HepG2 (cell line): ENCODE measurements around the gene AARS2. TPM values are rescaled to one million over a fixed set of nuclear protein-coding genes. Genes with fewer than 3 reads are reported as not detected.

Source experiments
- ATF6 ChIP-seq: sonication (generic); formaldehyde crosslinking; conservative IDR thresholded peaks from 2 replicates; pipeline ENCODE4 v1.4.0; 2020; ENCODE audit warnings: missing genetic modification reagents
- IRX3 ChIP-seq: sonication (generic); formaldehyde crosslinking; IDR thresholded peaks from 2 replicates; pipeline ENCODE4 v1.8.1; 2023; ENCODE audit warnings: mild to moderate bottlenecking, low read depth, missing genetic modification reagents, borderline replicate concordance
- MLXIP ChIP-seq: sonication (generic); formaldehyde crosslinking; IDR thresholded peaks from 2 replicates; pipeline ENCODE4 v1.9.0; 2021; ENCODE audit warnings: missing genetic modification reagents, borderline replicate concordance
- MYC ChIP-seq: sonication (generic); formaldehyde crosslinking; IDR thresholded peaks from 2 replicates; pipeline ENCODE4 v1.9.0; 2021; ENCODE audit warnings: missing genetic modification reagents, borderline replicate concordance
- POGK ChIP-seq: sonication (generic); formaldehyde crosslinking; conservative IDR thresholded peaks from 2 replicates; pipeline ENCODE4 v1.8.0; 2022; ENCODE audit warnings: mild to moderate bottlenecking, moderate library complexity, missing genetic modification reagents
- RELA ChIP-seq: sonication (generic); formaldehyde crosslinking; IDR thresholded peaks from 2 replicates; pipeline ENCODE4 v1.4.0; 2020; ENCODE audit warnings: missing genetic modification reagents
- SOX5 ChIP-seq: IDR thresholded peaks from 2 replicates; pipeline ENCODE4 v1.6.1; 2016; ENCODE audit warnings: borderline replicate concordance
- THAP11 ChIP-seq: IDR thresholded peaks from 2 replicates; pipeline ENCODE4 v1.6.1; 2016; ENCODE audit warnings: missing biosample characterization, missing genetic modification reagents
- ZKSCAN1 ChIP-seq: fragments of 150-350 bp; IDR thresholded peaks from 2 replicates; pipeline ENCODE4 v1.6.1; 2014; ENCODE audit warnings: low read length
- ZKSCAN5 ChIP-seq: sonication (generic); formaldehyde crosslinking; IDR thresholded peaks from 2 replicates; pipeline ENCODE4 v1.5.1; 2020; ENCODE audit warnings: mild to moderate bottlenecking, missing genetic modification reagents
- ZNF678 ChIP-seq: sonication (generic); formaldehyde crosslinking; IDR thresholded peaks from 2 replicates; pipeline ENCODE4 v1.4.0; 2020; ENCODE audit warnings: mild to moderate bottlenecking, missing genetic modification reagents
- ZNF788 ChIP-seq: sonication (generic); formaldehyde crosslinking; IDR thresholded peaks from 2 replicates; pipeline ENCODE4 v1.5.0; 2020; ENCODE audit warnings: mild to moderate bottlenecking, missing genetic modification reagents, borderline replicate concordance
- ZNF879 ChIP-seq: sonication (generic); formaldehyde crosslinking; IDR thresholded peaks from 2 replicates; pipeline ENCODE4 v1.8.1; 2023; ENCODE audit warnings: missing genetic modification reagents
- polyA plus RNA-seq, 8 experiments: library from polyadenylated mRNA; depleted of rRNA in 3 of 8; stranded (reverse) in 7 of 8; unstranded in 1 of 8; fragments of >200 nt; fragmentation: Illumina TruSeq in 4 of 8; extraction: Trizol in 4 of 8; gene quantifications; 2 replicates each; pipeline versions ENCODE4 v1.2.1 to v1.2.3, GENCODE V29; 2011 to 2016; ENCODE audit warnings: low read depth in 4 of 8, missing spikeins in 1 of 8, mixed read lengths in 1 of 8; ENCODE audit not compliant: insufficient read depth in 1 of 8
- total RNA-seq, 5 experiments: library from RNA; depleted of rRNA; stranded (reverse); fragments of >200 nt; fragmentation: Illumina TruSeq; extraction: Trizol; gene quantifications; 2 replicates each; pipeline ENCODE4 v1.2.3, GENCODE V29; 2016; ENCODE audit warnings: low read depth in 1 of 5
- TF ChIP-seq, protein P1 (sequence below): sonication (generic); formaldehyde crosslinking; IDR thresholded peaks from 2 replicates; pipeline ENCODE4 v1.4.0; 2020; ENCODE audit warnings: missing genetic modification reagents
- TF ChIP-seq, protein P2 (sequence below): conservative IDR thresholded peaks from 2 replicates; pipeline ENCODE4 v1.6.1; 2018; ENCODE audit warnings: missing genetic modification reagents

AARS2 gene
- total and polyA plus RNA-seq, 2 of the 13 experiments (the other 11 are each of a cell fraction or from before 2014, with no cell fraction given) = 7.5 to 24.1 TPM

- TF ChIP-seq RELA (CRISPR knock-in tag) (peak; percentile 98), THAP11 (CRISPR knock-in tag) (no peak), SOX5 (CRISPR knock-in tag) (no peak), ZNF879 (CRISPR knock-in tag) (no peak), ZKSCAN5 (CRISPR knock-in tag) (no peak), MLXIP (no peak), ZNF788 (peak; percentile 67; the same call in 1 of the 2 replicates), ZNF678 (CRISPR knock-in tag) (no peak), IRX3 (CRISPR knock-in tag) (no peak), MYC (CRISPR knock-in tag) (no peak), ZKSCAN1 (no peak), POGK (CRISPR knock-in tag) (0 out of 2 replicates have a peak, but pooled peaks have one; percentile 34), ATF6 (CRISPR knock-in tag) (no peak)
- TF ChIP-seq, protein P1, sequence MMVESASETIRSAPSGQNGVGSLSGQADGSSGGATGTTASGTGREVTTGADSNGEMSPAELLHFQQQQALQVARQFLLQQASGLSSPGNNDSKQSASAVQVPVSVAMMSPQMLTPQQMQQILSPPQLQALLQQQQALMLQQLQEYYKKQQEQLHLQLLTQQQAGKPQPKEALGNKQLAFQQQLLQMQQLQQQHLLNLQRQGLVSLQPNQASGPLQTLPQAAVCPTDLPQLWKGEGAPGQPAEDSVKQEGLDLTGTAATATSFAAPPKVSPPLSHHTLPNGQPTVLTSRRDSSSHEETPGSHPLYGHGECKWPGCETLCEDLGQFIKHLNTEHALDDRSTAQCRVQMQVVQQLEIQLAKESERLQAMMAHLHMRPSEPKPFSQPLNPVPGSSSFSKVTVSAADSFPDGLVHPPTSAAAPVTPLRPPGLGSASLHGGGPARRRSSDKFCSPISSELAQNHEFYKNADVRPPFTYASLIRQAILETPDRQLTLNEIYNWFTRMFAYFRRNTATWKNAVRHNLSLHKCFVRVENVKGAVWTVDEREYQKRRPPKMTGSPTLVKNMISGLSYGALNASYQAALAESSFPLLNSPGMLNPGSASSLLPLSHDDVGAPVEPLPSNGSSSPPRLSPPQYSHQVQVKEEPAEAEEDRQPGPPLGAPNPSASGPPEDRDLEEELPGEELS (CRISPR knock-in tag) = peak; percentile 2; the same call in 1 of the 2 replicates
- TF ChIP-seq, protein P2, sequence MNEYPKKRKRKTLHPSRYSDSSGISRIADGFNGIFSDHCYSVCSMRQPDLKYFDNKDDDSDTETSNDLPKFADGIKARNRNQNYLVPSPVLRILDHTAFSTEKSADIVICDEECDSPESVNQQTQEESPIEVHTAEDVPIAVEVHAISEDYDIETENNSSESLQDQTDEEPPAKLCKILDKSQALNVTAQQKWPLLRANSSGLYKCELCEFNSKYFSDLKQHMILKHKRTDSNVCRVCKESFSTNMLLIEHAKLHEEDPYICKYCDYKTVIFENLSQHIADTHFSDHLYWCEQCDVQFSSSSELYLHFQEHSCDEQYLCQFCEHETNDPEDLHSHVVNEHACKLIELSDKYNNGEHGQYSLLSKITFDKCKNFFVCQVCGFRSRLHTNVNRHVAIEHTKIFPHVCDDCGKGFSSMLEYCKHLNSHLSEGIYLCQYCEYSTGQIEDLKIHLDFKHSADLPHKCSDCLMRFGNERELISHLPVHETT (CRISPR knock-in tag) = no peak
These were observed 49.6 kb downstream of the AARS2 start (continued) for GRCh38 chr6:44263354-44264100.
